HepG2 (cell line): ENCODE results near the gene RSKR. TPM values are rescaled to one million over a fixed set of nuclear protein-coding genes. Genes with fewer than 3 reads are reported as not detected.

Source experiments
- ATAC-seq: fragments of 200-7000 bp; cut with Tn5 transposase; 3 replicates; pipeline ENCODE4 v1.9.1; 2020; ENCODE audit warnings: mild to moderate bottlenecking, moderate library complexity
- BruUV-seq: library from RNA; stranded (reverse); fragments of 400-500 nt; replicated peaks from 2 replicates; lab custom pipeline; 2021; lab: Mats Ljungman, UMichigan
- CTCF ChIA-PET: fragments of 300-600 bp; formaldehyde crosslinking; extraction: SDS; loops from one replicate; lab custom pipeline; 2021; ENCODE audit warnings: low total read pairs, inconsistent platforms, low intra/inter-chr PET ratio; lab: Yijun Ruan, JAX
- POLR2A ChIA-PET: fragments of 350-600 bp; sonication (Branson Sonifier 250); formaldehyde crosslinking; loops from one replicate; lab custom pipeline; 2020; ENCODE audit warnings: antibody characterized with exemption, inconsistent platforms; lab: Yijun Ruan, JAX
- DNase-seq: peaks from one replicate; pipeline ENCODE4 v3.0.0-alpha.2; 2015; ENCODE audit warnings: low spot score
- FAIRE-seq: peaks from 3 replicates; lab custom pipeline; 2011; peaks lifted over from hg19 to GRCh38; lab: Jason Lieb, UNC
- H2AFZ ChIP-seq: one replicate; pipeline ENCODE4 v1.6.1; 2011; ENCODE audit warnings: low read length, inconsistent platforms
- H3K27ac ChIP-seq: fragments of 300-600 bp; 3 replicates; pipeline ENCODE4 v1.8.0; 2011; ENCODE audit warnings: mixed run types, mild to moderate bottlenecking, mixed read lengths, low read length, inconsistent platforms; ENCODE audit not compliant: insufficient read depth; ENCODE audit errors: extremely low read length
- H3K27me3 ChIP-seq, 2 experiments: fragments of 200-600 bp in 1 of 2; 2 replicates in 1 of 2; 3 replicates in 1 of 2; pipeline versions ENCODE4 v1.6.0 to v1.8.0; 2011; ENCODE audit warnings: low read length in 2 of 2, mild to moderate bottlenecking in 2 of 2, moderate library complexity in 2 of 2, inconsistent platforms in 1 of 2; ENCODE audit not compliant: insufficient read depth in 2 of 2, control insufficient read depth in 1 of 2
- H3K36me3 ChIP-seq, 2 experiments: fragments of 200-600 bp in 1 of 2; replicated peaks in 1 of 2; 2 replicates in 1 of 2; 3 replicates in 1 of 2; pipeline versions ENCODE4 v1.5.1 to v1.8.0; 2011; ENCODE audit warnings: low read length in 2 of 2, inconsistent platforms in 1 of 2; ENCODE audit not compliant: insufficient read depth in 2 of 2, control insufficient read depth in 1 of 2
- H3K4me1 ChIP-seq: 2 replicates; pipeline ENCODE4 v1.5.1; 2012; ENCODE audit warnings: low read length, inconsistent platforms; ENCODE audit not compliant: insufficient read depth
- H3K4me2 ChIP-seq: 2 replicates; pipeline ENCODE4 v1.6.0; 2011; ENCODE audit warnings: low read depth, low read length, inconsistent platforms
- H3K4me3 ChIP-seq, 3 experiments: fragments of 200-600 bp in 1 of 3; sonication (generic), shearing (Covaris generic) in 1 of 3; replicated peaks in 1 of 3; 2 replicates each; pipeline ENCODE4 v1.5.1; 2011 to 2016; ENCODE audit warnings: low read length in 3 of 3, inconsistent platforms in 2 of 3, low read depth in 2 of 3, mild to moderate bottlenecking in 2 of 3, control low read depth in 1 of 3, mixed read lengths in 1 of 3; ENCODE audit not compliant: insufficient read depth in 1 of 3
- H3K79me2 ChIP-seq: one replicate; pipeline ENCODE4 v1.6.1; 2011; ENCODE audit warnings: low read length, inconsistent platforms; ENCODE audit not compliant: insufficient read depth
- H3K9ac ChIP-seq: 2 replicates; pipeline ENCODE4 v1.6.0; 2011; ENCODE audit warnings: mild to moderate bottlenecking, low read depth, low read length, inconsistent platforms; ENCODE audit not compliant: insufficient read depth
- H3K9me3 ChIP-seq: 2 replicates; pipeline ENCODE4 v1.5.1; 2012; ENCODE audit warnings: mild to moderate bottlenecking, low read length
- H4K20me1 ChIP-seq: 2 replicates; pipeline ENCODE4 v1.6.0; 2011; ENCODE audit warnings: inconsistent platforms, mild to moderate bottlenecking, low read length, moderate library complexity; ENCODE audit not compliant: insufficient read depth
- AHR ChIP-seq: IDR thresholded peaks from 2 replicates; pipeline ENCODE4 v1.6.1; 2018; ENCODE audit warnings: missing genetic modification reagents, missing compliant biosample characterization
- CEBPG ChIP-seq: IDR thresholded peaks from 2 replicates; pipeline ENCODE4 v1.6.1; 2016
- HDAC2 ChIP-seq: sonication (generic); formaldehyde crosslinking; IDR thresholded peaks from 2 replicates; pipeline ENCODE4 v1.4.0; 2020; ENCODE audit warnings: missing genetic modification reagents
- HNRNPH1 ChIP-seq: fragments of 200-400 bp; formaldehyde crosslinking; optimal IDR thresholded peaks from 2 replicates; pipeline ENCODE3; 2017; ENCODE audit warnings: mild to moderate bottlenecking, low read depth, low read length
- IRF1 ChIP-seq: sonication (generic); formaldehyde crosslinking; IDR thresholded peaks from 2 replicates; pipeline ENCODE4 v1.4.0; 2020; ENCODE audit warnings: low read depth, mild to moderate bottlenecking, missing genetic modification reagents
- MZF1 ChIP-seq: sonication (generic); formaldehyde crosslinking; IDR thresholded peaks from 2 replicates; pipeline ENCODE4 v1.8.1; 2023; ENCODE audit warnings: mild to moderate bottlenecking, missing genetic modification reagents, borderline replicate concordance
- NCOA1 ChIP-seq: sonication (generic); formaldehyde crosslinking; IDR thresholded peaks from 2 replicates; pipeline ENCODE4 v1.9.0; 2021; ENCODE audit warnings: missing genetic modification reagents
- NONO ChIP-seq, 2 experiments: fragments of 450-650 bp in 1 of 2; sonication (generic) in 1 of 2; formaldehyde crosslinking in 1 of 2; IDR thresholded peaks in 1 of 2; conservative IDR thresholded peaks in 1 of 2; 2 replicates each; pipeline versions ENCODE4 v1.6.1 to v1.8.0; 2017 to 2022; ENCODE audit warnings: mild to moderate bottlenecking in 1 of 2, missing genetic modification reagents in 1 of 2, moderate library complexity in 1 of 2
- POGZ ChIP-seq: sonication (generic); formaldehyde crosslinking; IDR thresholded peaks from 2 replicates; pipeline ENCODE4 v1.4.0; 2020; ENCODE audit warnings: mild to moderate bottlenecking, missing genetic modification reagents
- RARA ChIP-seq: IDR thresholded peaks from 2 replicates; pipeline ENCODE4 v1.6.1; 2016; ENCODE audit warnings: missing genetic modification reagents, missing compliant biosample characterization
- SIX1 ChIP-seq: sonication (generic); formaldehyde crosslinking; IDR thresholded peaks from 2 replicates; pipeline ENCODE4 v1.4.0; 2020; ENCODE audit warnings: missing genetic modification reagents, borderline replicate concordance
- SIX4 ChIP-seq: sonication (generic); formaldehyde crosslinking; IDR thresholded peaks from 2 replicates; pipeline ENCODE4 v1.4.0; 2020; ENCODE audit warnings: missing genetic modification reagents
- SP1 ChIP-seq, 2 experiments: fragments of 450-650 bp in 1 of 2; sonication (generic) in 1 of 2; formaldehyde crosslinking in 1 of 2; IDR thresholded peaks; 2 replicates each; pipeline versions ENCODE4 v1.4.0 to v1.6.1; 2016 to 2020; ENCODE audit warnings: missing genetic modification reagents in 1 of 2
- TOPORS ChIP-seq: sonication (generic); formaldehyde crosslinking; IDR thresholded peaks from 2 replicates; pipeline ENCODE4 v1.8.0; 2023; ENCODE audit warnings: mild to moderate bottlenecking, missing genetic modification reagents
- ZC3H4 ChIP-seq: sonication (generic); formaldehyde crosslinking; IDR thresholded peaks from 2 replicates; pipeline ENCODE4 v1.4.0; 2020; ENCODE audit warnings: missing genetic modification reagents, borderline replicate concordance
- ZKSCAN5 ChIP-seq: sonication (generic); formaldehyde crosslinking; IDR thresholded peaks from 2 replicates; pipeline ENCODE4 v1.5.1; 2020; ENCODE audit warnings: mild to moderate bottlenecking, missing genetic modification reagents
- ZNF121 ChIP-seq: sonication (generic); formaldehyde crosslinking; IDR thresholded peaks from 2 replicates; pipeline ENCODE4 v1.5.0; 2020; ENCODE audit warnings: mild to moderate bottlenecking, missing genetic modification reagents
- ZNF205 ChIP-seq: IDR thresholded peaks from 2 replicates; pipeline ENCODE4 v1.6.1; 2018; ENCODE audit warnings: missing biosample characterization, missing genetic modification reagents
- ZNF678 ChIP-seq: sonication (generic); formaldehyde crosslinking; IDR thresholded peaks from 2 replicates; pipeline ENCODE4 v1.4.0; 2020; ENCODE audit warnings: mild to moderate bottlenecking, missing genetic modification reagents
- ZNF737 ChIP-seq: sonication (generic); formaldehyde crosslinking; IDR thresholded peaks from 2 replicates; pipeline ENCODE4 v1.5.0; 2020; ENCODE audit warnings: missing genetic modification reagents, mild to moderate bottlenecking, borderline replicate concordance
- ZNF841 ChIP-seq: sonication (generic); formaldehyde crosslinking; IDR thresholded peaks from 2 replicates; pipeline ENCODE4 v1.8.1; 2023; ENCODE audit warnings: missing genetic modification reagents, borderline replicate concordance
- WGBS: methylation state at CpG from one replicate; pipeline ENCODE4 v1.1.6; 2017; ENCODE audit warnings: low lambda C conversion rate; 5-methylcytosine and 5-hydroxymethylcytosine counted together
- in situ Hi-C: cut with HindIII; loops from 2 replicates; pipeline ENCODE4 v1.10.0; 2017; ENCODE audit warnings: low pct_unique_long_range_greater_than_20kb; ENCODE audit not compliant: extremely low pct_ligation_motif_present
- intact Hi-C: fragments of 100-400 bp; cut with micrococcal nuclease; formaldehyde crosslinking; loops from one replicate; pipeline ENCODE4 v1.10.0; 2022; ENCODE audit not compliant: unreplicated experiment
- polyA plus RNA-seq, 8 experiments: library from polyadenylated mRNA; depleted of rRNA in 3 of 8; stranded (reverse) in 7 of 8; unstranded in 1 of 8; fragments of >200 nt; fragmentation: Illumina TruSeq in 4 of 8; extraction: Trizol in 4 of 8; gene quantifications; 2 replicates each; pipeline versions ENCODE4 v1.2.1 to v1.2.3, GENCODE V29; 2011 to 2016; ENCODE audit warnings: low read depth in 4 of 8, missing spikeins in 1 of 8, mixed read lengths in 1 of 8; ENCODE audit not compliant: insufficient read depth in 1 of 8
- total RNA-seq, 5 experiments: library from RNA; depleted of rRNA; stranded (reverse); fragments of >200 nt; fragmentation: Illumina TruSeq; extraction: Trizol; gene quantifications; 2 replicates each; pipeline ENCODE4 v1.2.3, GENCODE V29; 2016; ENCODE audit warnings: low read depth in 1 of 5
- TF ChIP-seq, protein P1 (sequence below): sonication (generic); formaldehyde crosslinking; IDR thresholded peaks from 2 replicates; pipeline ENCODE4 v1.5.0; 2020; ENCODE audit warnings: mild to moderate bottlenecking, missing genetic modification reagents
- TF ChIP-seq, protein P2 (sequence below): IDR thresholded peaks from 2 replicates; pipeline ENCODE4 v1.6.1; 2016; ENCODE audit warnings: low read depth, control low read depth

RSKR gene
- total and polyA plus RNA-seq, 2 of the 13 experiments (the other 11 are each of a cell fraction or from before 2014, with no cell fraction given): 5.0 to 10.4 TPM

DNA sequence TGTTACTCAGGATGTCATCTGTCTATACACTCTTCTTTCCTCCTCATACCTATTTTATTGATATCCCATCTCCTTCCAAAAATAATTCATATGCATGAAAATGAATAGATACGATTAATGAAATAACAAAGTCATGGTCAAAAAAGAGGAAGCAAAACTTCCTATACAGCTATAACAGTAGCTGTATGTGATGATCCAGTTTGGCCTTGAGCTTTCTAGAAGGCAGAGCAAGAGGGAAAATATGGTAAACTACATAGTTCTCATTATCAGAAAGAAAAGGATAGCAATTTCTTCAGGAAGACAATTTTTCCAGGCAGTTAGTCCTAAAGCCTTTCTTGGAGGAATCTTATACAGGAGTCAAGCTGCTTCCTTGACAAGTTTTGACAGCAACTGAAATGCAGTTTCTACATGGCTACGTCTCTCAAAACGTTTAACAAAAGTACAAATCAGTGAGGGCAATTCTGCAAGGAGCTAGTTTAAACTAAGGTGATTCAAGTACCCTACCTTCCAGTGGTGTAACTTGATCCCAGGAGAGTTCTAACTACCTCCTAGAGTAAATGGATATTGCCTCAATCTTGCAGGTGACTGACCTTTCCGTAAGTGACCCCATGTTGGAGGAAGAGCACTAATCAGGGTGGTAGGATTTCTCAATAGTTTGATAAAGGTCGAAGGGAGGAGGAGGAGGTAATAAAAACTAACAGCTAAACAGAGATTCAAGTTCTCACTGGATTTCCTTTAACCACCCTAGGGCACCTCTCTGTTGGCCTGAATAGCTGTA lies 16.2 kb downstream of the RSKR start:
- DNase-seq (peak; percentile 17), ATAC-seq (no peak), FAIRE-seq (no peak)
- POLR2A ChIA-PET: no interaction called here
- intact Hi-C loops (no loop called here), in situ Hi-C loops (no loop called here)
- Histone ChIP-seq H3K9ac (peak overlapping the region; percentile 88), H3K27ac (peak overlapping the region; percentile 80), H4K20me1 (no peaks in the 10 kb centered on the region), H3K4me1 (peaks cover 17% of the 10 kb centered on the region), H3K36me3 (peaks cover 0 to 4% of the 10 kb centered on the region in 2 experiments; a peak in 2 of 5 replicates), H3K4me2 (peak overlapping the region; percentile 98), H3K27me3 (no peaks in the 10 kb centered on the region; a peak in 1 of 5 replicates), H3K79me2 (peaks cover 14% of the 10 kb centered on the region), H3K9me3 (no peaks in the 10 kb centered on the region), H3K4me3 (peak overlapping the region; percentile 87 to 95 (median 95)), H2AFZ (no peak overlapping the region)
- BruUV-seq: no TSS peak
- WGBS: 32% methylated on average over 5 of the region's 5 CpGs
- CTCF ChIA-PET: no interaction called here
- TF ChIP-seq RARA (CRISPR knock-in tag) (no peak), IRF1 (CRISPR knock-in tag) (no peak), HDAC2 (CRISPR knock-in tag) (no peak), ZNF678 (CRISPR knock-in tag) (no peak), POGZ (CRISPR knock-in tag) (no peak), SIX1 (CRISPR knock-in tag) (peak; percentile 84), NCOA1 (CRISPR knock-in tag) (no peak), SP1 (IDR thresholded peaks at IDR 0.05) (no peak), SP1 (CRISPR knock-in tag; IDR thresholded peaks at IDR 0.05) (no peak), ZKSCAN5 (CRISPR knock-in tag) (no peak), ZNF121 (CRISPR knock-in tag) (no peak), CEBPG (peak; percentile 42; the same call in 1 of the 2 replicates), MZF1 (CRISPR knock-in tag) (no peak), ZNF841 (CRISPR knock-in tag) (no peak), SIX4 (CRISPR knock-in tag) (peak; percentile 70; the same call in 1 of the 2 replicates), NONO (IDR thresholded peaks at IDR 0.05) (no peak), NONO (CRISPR knock-in tag; conservative IDR thresholded peaks at IDR 0.05) (0 out of 2 replicates have a peak, but pooled peaks have one; percentile 5), AHR (CRISPR knock-in tag) (no peak), TOPORS (no peak), ZNF737 (no peak), HNRNPH1 (no peak), ZC3H4 (no peak), ZNF205 (CRISPR knock-in tag) (peak; percentile 99)
- TF ChIP-seq, protein P1, sequence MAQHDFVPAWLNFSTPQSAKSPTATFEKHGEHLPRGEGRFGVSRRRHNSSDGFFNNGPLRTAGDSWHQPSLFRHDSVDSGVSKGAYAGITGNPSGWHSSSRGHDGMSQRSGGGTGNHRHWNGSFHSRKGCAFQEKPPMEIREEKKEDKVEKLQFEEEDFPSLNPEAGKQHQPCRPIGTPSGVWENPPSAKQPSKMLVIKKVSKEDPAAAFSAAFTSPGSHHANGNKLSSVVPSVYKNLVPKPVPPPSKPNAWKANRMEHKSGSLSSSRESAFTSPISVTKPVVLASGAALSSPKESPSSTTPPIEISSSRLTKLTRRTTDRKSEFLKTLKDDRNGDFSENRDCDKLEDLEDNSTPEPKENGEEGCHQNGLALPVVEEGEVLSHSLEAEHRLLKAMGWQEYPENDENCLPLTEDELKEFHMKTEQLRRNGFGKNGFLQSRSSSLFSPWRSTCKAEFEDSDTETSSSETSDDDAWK (CRISPR knock-in tag): no peak
- TF ChIP-seq, protein P2, sequence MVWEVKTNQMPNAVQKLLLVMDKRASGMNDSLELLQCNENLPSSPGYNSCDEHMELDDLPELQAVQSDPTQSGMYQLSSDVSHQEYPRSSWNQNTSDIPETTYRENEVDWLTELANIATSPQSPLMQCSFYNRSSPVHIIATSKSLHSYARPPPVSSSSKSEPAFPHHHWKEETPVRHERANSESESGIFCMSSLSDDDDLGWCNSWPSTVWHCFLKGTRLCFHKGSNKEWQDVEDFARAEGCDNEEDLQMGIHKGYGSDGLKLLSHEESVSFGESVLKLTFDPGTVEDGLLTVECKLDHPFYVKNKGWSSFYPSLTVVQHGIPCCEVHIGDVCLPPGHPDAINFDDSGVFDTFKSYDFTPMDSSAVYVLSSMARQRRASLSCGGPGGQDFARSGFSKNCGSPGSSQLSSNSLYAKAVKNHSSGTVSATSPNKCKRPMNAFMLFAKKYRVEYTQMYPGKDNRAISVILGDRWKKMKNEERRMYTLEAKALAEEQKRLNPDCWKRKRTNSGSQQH (CRISPR knock-in tag): no peak
